H1 (cell line): ENCODE measurements around the gene PRR23C. TPM values are rescaled to one million over a fixed set of nuclear protein-coding genes. Genes with fewer than 3 reads are reported as not detected.

Experiments used
- CTCF ChIA-PET: fragments of 300-600 bp; sonication (Branson Sonifier 250); formaldehyde crosslinking; loops from one replicate; lab custom pipeline; 2021; ENCODE audit not compliant: partially characterized antibody; lab: Charles Lee
- POLR2A ChIA-PET: fragments of 300-600 bp; sonication (Branson Sonifier 250); formaldehyde crosslinking; loops from one replicate; lab custom pipeline; 2021; ENCODE audit warnings: inconsistent platforms; ENCODE audit not compliant: partially characterized antibody; lab: Charles Lee
- DNase-seq, 2 experiments: peaks; one replicate each; pipeline versions ENCODE4 v3.0.0 to v3.0.0-alpha.2; 2010 to 2022; ENCODE audit warnings: low spot score in 2 of 2, low read depth in 1 of 2, mixed read lengths in 1 of 2
- FAIRE-seq: peaks from 2 replicates; lab custom pipeline; 2011; peaks lifted over from hg19 to GRCh38; lab: Jason Lieb, UNC
- H2AFZ ChIP-seq: 2 replicates; pipeline ENCODE4 v1.8.1; 2012; ENCODE audit warnings: low read length, inconsistent platforms
- H2AK5ac ChIP-seq: 2 replicates; pipeline ENCODE4 v1.6.1; 2013; ENCODE audit warnings: low read depth, low read length
- H2BK120ac ChIP-seq: replicated peaks from 2 replicates; pipeline ENCODE3; 2013; ENCODE audit warnings: low read depth, low read length, inconsistent platforms
- H2BK12ac ChIP-seq: 2 replicates; pipeline ENCODE4 v1.6.1; 2013; ENCODE audit warnings: low read depth, low read length
- H2BK15ac ChIP-seq: 2 replicates; pipeline ENCODE4 v1.6.1; 2013; ENCODE audit warnings: low read length
- H2BK20ac ChIP-seq: 2 replicates; pipeline ENCODE4 v1.6.1; 2013; ENCODE audit warnings: low read length
- H2BK5ac ChIP-seq: 2 replicates; pipeline ENCODE4 v1.6.1; 2013; ENCODE audit warnings: low read depth, low read length
- H3K14ac ChIP-seq: 2 replicates; pipeline ENCODE4 v1.6.1; 2013; ENCODE audit warnings: inconsistent platforms; ENCODE audit not compliant: insufficient read length
- H3K18ac ChIP-seq: 2 replicates; pipeline ENCODE4 v1.6.1; 2013; ENCODE audit warnings: low read length; ENCODE audit errors: extremely low read depth
- H3K23ac ChIP-seq: 2 replicates; pipeline ENCODE4 v1.6.1; 2013; ENCODE audit warnings: inconsistent platforms; ENCODE audit not compliant: insufficient read length
- H3K23me2 ChIP-seq: 2 replicates; pipeline ENCODE4 v1.6.1; 2013; ENCODE audit warnings: low read depth, low read length
- H3K27ac ChIP-seq: 2 replicates; pipeline ENCODE4 v1.6.1; 2011; ENCODE audit warnings: low read depth, low read length, inconsistent platforms
- H3K27me3 ChIP-seq, 4 experiments: replicated peaks in 1 of 4; 1 replicate in 1 of 4; 2 replicates in 3 of 4; pipeline versions ENCODE4 v1.6.1 to v1.8.1; 2011 to 2013; ENCODE audit warnings: low read length in 3 of 4, mild to moderate bottlenecking in 3 of 4, inconsistent platforms in 2 of 4, mixed read lengths in 2 of 4, moderate library complexity in 1 of 4; ENCODE audit not compliant: control insufficient read depth in 3 of 4, insufficient read depth in 3 of 4; ENCODE audit errors: extremely low read depth in 1 of 4
- H3K36me3 ChIP-seq, 4 experiments: 2 replicates each; pipeline versions ENCODE4 v1.6.1 to v1.8.1; 2011 to 2013; ENCODE audit warnings: mild to moderate bottlenecking in 4 of 4, low read length in 3 of 4, moderate library complexity in 2 of 4, control low read depth in 1 of 4, inconsistent platforms in 1 of 4; ENCODE audit not compliant: insufficient read depth in 4 of 4, control insufficient read depth in 2 of 4
- H3K4ac ChIP-seq: replicated peaks from 2 replicates; pipeline ENCODE3; 2013; ENCODE audit warnings: low read length, low read depth, mixed read lengths, inconsistent platforms; ENCODE audit not compliant: insufficient read length
- H3K4me1 ChIP-seq, 4 experiments: replicated peaks in 1 of 4; 1 replicate in 1 of 4; 2 replicates in 3 of 4; pipeline versions ENCODE4 v1.6.1 to v1.8.1; 2011 to 2013; ENCODE audit warnings: low read length in 3 of 4, inconsistent platforms in 2 of 4, mixed read lengths in 1 of 4; ENCODE audit not compliant: insufficient read depth in 4 of 4, control insufficient read depth in 3 of 4
- H3K4me2 ChIP-seq, 2 experiments: 2 replicates each; pipeline versions ENCODE4 v1.6.1 to v1.8.1; 2011 to 2013; ENCODE audit warnings: low read depth in 2 of 2, low read length in 2 of 2, control low read depth in 1 of 2, inconsistent platforms in 1 of 2, mild to moderate bottlenecking in 1 of 2; ENCODE audit not compliant: insufficient read depth in 1 of 2
- H3K4me3 ChIP-seq, 4 experiments: fragments of 200-600, 300-600 bp in 1 of 4; sonication (generic), shearing (Covaris generic), sonication (Bioruptor Twin) in 1 of 4; 2 replicates each; pipeline versions ENCODE4 v1.5.1 to v1.8.1; 2011 to 2016; ENCODE audit warnings: low read length in 4 of 4, low read depth in 3 of 4, control low read depth in 2 of 4, inconsistent platforms in 2 of 4, mild to moderate bottlenecking in 2 of 4, mixed read lengths in 1 of 4, moderate library complexity in 1 of 4; ENCODE audit not compliant: insufficient read depth in 2 of 4; ENCODE audit errors: extremely low read depth in 1 of 4
- H3K56ac ChIP-seq: replicated peaks from 2 replicates; pipeline ENCODE3; 2013; ENCODE audit warnings: low read depth, mild to moderate bottlenecking, mixed read lengths, low read length, inconsistent platforms; ENCODE audit not compliant: insufficient read length
- H3K79me1 ChIP-seq: 2 replicates; pipeline ENCODE4 v1.6.1; 2013; ENCODE audit warnings: low read depth, low read length, control low read depth
- H3K79me2 ChIP-seq, 2 experiments: 2 replicates each; pipeline versions ENCODE4 v1.6.1 to v1.8.1; 2012 to 2013; ENCODE audit warnings: low read length in 2 of 2, mild to moderate bottlenecking in 2 of 2, inconsistent platforms in 1 of 2; ENCODE audit not compliant: insufficient read depth in 2 of 2, control insufficient read depth in 1 of 2
- H3K9ac ChIP-seq, 4 experiments: replicated peaks in 1 of 4; 1 replicate in 1 of 4; 2 replicates in 3 of 4; pipeline versions ENCODE4 v1.6.1 to v1.8.1; 2011 to 2013; ENCODE audit warnings: low read depth in 3 of 4, low read length in 3 of 4, control low read depth in 2 of 4, mild to moderate bottlenecking in 2 of 4, moderate library complexity in 2 of 4, inconsistent platforms in 1 of 4; ENCODE audit errors: extremely low read depth in 1 of 4
- H3K9me3 ChIP-seq, 2 experiments: 2 replicates each; pipeline versions ENCODE4 v1.6.1 to v1.8.1; 2012 to 2013; ENCODE audit warnings: mild to moderate bottlenecking in 2 of 2, moderate library complexity in 2 of 2, control low read depth in 1 of 2, inconsistent platforms in 1 of 2, low read depth in 1 of 2, low read length in 1 of 2, mixed read lengths in 1 of 2; ENCODE audit not compliant: insufficient read depth in 2 of 2
- H4K20me1 ChIP-seq, 2 experiments: replicated peaks in 1 of 2; 2 replicates each; pipeline versions ENCODE3 to v1.8.1; 2011 to 2013; ENCODE audit warnings: inconsistent platforms in 2 of 2, low read length in 2 of 2, mild to moderate bottlenecking in 1 of 2; ENCODE audit not compliant: insufficient read depth in 2 of 2, control insufficient read depth in 1 of 2
- H4K5ac ChIP-seq: 2 replicates; pipeline ENCODE4 v1.6.1; 2013; ENCODE audit warnings: low read length, low read depth, mixed read lengths, inconsistent platforms; ENCODE audit not compliant: insufficient read length
- H4K8ac ChIP-seq: 2 replicates; pipeline ENCODE4 v1.8.0; 2013; ENCODE audit warnings: mild to moderate bottlenecking, moderate library complexity, low read length, inconsistent platforms; ENCODE audit not compliant: insufficient read depth; ENCODE audit errors: extremely low read depth
- H4K91ac ChIP-seq: replicated peaks from 2 replicates; pipeline ENCODE3; 2013; ENCODE audit warnings: low read length, mixed read lengths, inconsistent platforms; ENCODE audit not compliant: insufficient read length
- MAFK ChIP-seq: IDR thresholded peaks from 2 replicates; pipeline ENCODE4 v1.6.1; 2012; ENCODE audit warnings: low read depth, mild to moderate bottlenecking, improper control_type of control experiment, low read length
- WGBS, 2 experiments: shearing (Covaris generic) in 1 of 2; methylation state at CpG; one replicate each; pipeline versions ENCODE4 v1.1.6 to v1.1.7; 2013 to 2015; ENCODE audit warnings: low lambda C conversion rate in 2 of 2, mixed read lengths in 2 of 2, inconsistent platforms in 1 of 2, low coverage in 1 of 2, missing lambda C conversion rate in 1 of 2; ENCODE audit not compliant: insufficient replicate concordance in 2 of 2, insufficient coverage in 1 of 2, insufficient read length in 1 of 2; ENCODE audit errors: extremely low coverage in 1 of 2, missing lambda C conversion rate in 1 of 2; 5-methylcytosine and 5-hydroxymethylcytosine counted together
- polyA plus RNA-seq, 7 experiments: library from polyadenylated mRNA; depleted of rRNA in 3 of 7; stranded (reverse) in 5 of 7; unstranded in 2 of 7; fragments of >200 nt in 5 of 7; fragments of 200-250 nt in 2 of 7; gene quantifications; 1 replicate in 5 of 7; 2 replicates in 1 of 7; 4 replicates in 1 of 7; pipeline versions ENCODE4 v1.2.1 to v1.2.3, GENCODE V29; 2011 to 2013; ENCODE audit warnings: missing spikeins in 2 of 7, mixed read lengths in 2 of 7
- total RNA-seq: library from RNA; stranded (reverse); fragmentation: NEBNext Ultra II Directional; extraction: Animal tissue kit (Norgen Biotek cat#: 25700); gene quantifications from 2 replicates; pipeline ENCODE4 v1.2.1, GENCODE V29; 2021

The PRR23C gene
- total and polyA plus RNA-seq, 2 of the 8 experiments (the other 6 are each of a cell fraction or from before 2014, with no cell fraction given): not detected

GRCh38 chr3:139024968-139025367 lies 19.7 kb downstream of the PRR23C start:
- H3K27me3 ChIP-seq: no peaks in the 10 kb centered on the region
- H3K36me3 ChIP-seq: no peaks in the 10 kb centered on the region
- no peaks in the 10 kb centered on the region for H3K79me1 ChIP-seq
- 93% methylated on average over 2 of the region's 2 CpGs; no CpG with 5 or more reads in 1 of the 2 experiments for WGBS, 2 experiments
- no peak overlapping the region for H2BK5ac ChIP-seq
- no peak overlapping the region for H3K56ac ChIP-seq
- H3K18ac ChIP-seq: no peak overlapping the region
- no peak overlapping the region for H3K27ac ChIP-seq
- H4K91ac ChIP-seq: no peak overlapping the region
- H3K9ac ChIP-seq: no peak overlapping the region
- no peak for TF ChIP-seq MAFK
- no peak overlapping the region for H2BK15ac ChIP-seq
- no peak overlapping the region for H3K14ac ChIP-seq
- no peaks in the 10 kb centered on the region for H3K23me2 ChIP-seq
- ChIA-PET POLR2A (no interaction called here), CTCF (no interaction called here)
- H4K20me1 ChIP-seq: no peaks in the 10 kb centered on the region
- H2BK12ac ChIP-seq: no peak overlapping the region
- no peak overlapping the region for H4K5ac ChIP-seq
- H2BK120ac ChIP-seq: no peak overlapping the region
- no peak overlapping the region for H3K4me3 ChIP-seq
- H3K4ac ChIP-seq: no peak overlapping the region
- no peak overlapping the region for H3K23ac ChIP-seq
- H2AK5ac ChIP-seq: no peak overlapping the region
- no peak overlapping the region for H4K8ac ChIP-seq
- no peaks in the 10 kb centered on the region for H3K79me2 ChIP-seq
- H2AFZ ChIP-seq: no peak overlapping the region
- no peak overlapping the region for H3K4me2 ChIP-seq
- no peak for FAIRE-seq
- H2BK20ac ChIP-seq: no peak overlapping the region
- peaks cover 0 to 15% of the 10 kb centered on the region in 2 experiments; a peak in 2 of 4 replicates for H3K9me3 ChIP-seq
- no peaks in the 10 kb centered on the region for H3K4me1 ChIP-seq
- DNase-seq: no peak
